Ovary (tissue), 9 donors: ENCODE measurements around the gene CPN2. TPM values are rescaled to one million over a fixed set of nuclear protein-coding genes. Genes with fewer than 3 reads are reported as not detected.

ENCODE experiments used
- DNase-seq, 5 donors: peaks; one replicate each; pipeline ENCODE4 v3.0.0-alpha.2; 2019 to 2020
- H3K27ac ChIP-seq, 2 donors: fragments of 200-600 bp; one replicate each; pipeline versions ENCODE4 v1.5.1 to v1.8.0; 2019 to 2022
- H3K27me3 ChIP-seq: fragments of 200-600 bp; one replicate; pipeline ENCODE4 v1.8.0; 2022
- H3K36me3 ChIP-seq: fragments of 200-600 bp; sonication (generic); one replicate; pipeline ENCODE4 v1.5.1; 2019
- H3K4me1 ChIP-seq: one replicate; pipeline ENCODE4 v1.8.1; 2013; ENCODE audit warnings: mild to moderate bottlenecking, moderate library complexity; ENCODE audit not compliant: insufficient read depth
- H3K4me3 ChIP-seq: fragments of 200-600 bp; sonication (generic); one replicate; pipeline ENCODE4 v1.5.1; 2017
- H3K9me3 ChIP-seq, 2 donors: fragments of 200-600 bp in 1 of 2; sonication (generic) in 1 of 2; one replicate each; pipeline versions ENCODE4 v1.5.1 to v1.8.1; 2013 to 2019; ENCODE audit warnings: mild to moderate bottlenecking in 1 of 2, moderate library complexity in 1 of 2
- CTCF ChIP-seq, 3 donors: fragments of 450-650 bp in 2 of 3; fragments of 200-600 bp in 1 of 3; IDR thresholded peaks; one replicate each; pipeline versions ENCODE4 v1.5.1 to v1.8.0; 2016 to 2022; ENCODE audit warnings: antibody characterized with exemption in 3 of 3, mild to moderate bottlenecking in 1 of 3
- EP300 ChIP-seq: sonication (generic); formaldehyde crosslinking; IDR thresholded peaks from one replicate; pipeline ENCODE4 v1.6.1; 2017; ENCODE audit warnings: antibody characterized with exemption
- POLR2A ChIP-seq: fragments of 450-650 bp; IDR thresholded peaks from one replicate; pipeline ENCODE4 v1.6.1; 2017; ENCODE audit warnings: antibody characterized with exemption, mild to moderate bottlenecking, moderate library complexity
- WGBS, 3 donors: extraction: QIAGEN DNeasy Blood & Tissue Kit in 1 of 3; methylation state at CpG; one replicate each; pipeline versions ENCODE4 v1.1.5 to v1.1.7; 2013 to 2017; 5-methylcytosine and 5-hydroxymethylcytosine counted together
- intact Hi-C, 4 donors: fragments of 100-400 bp; cut with DNase I; formaldehyde crosslinking; loops; one replicate each; pipeline versions ENCODE4 v1.11.0 to v1.15.1; 2022 to 2023
- polyA plus RNA-seq, 2 donors: library from polyadenylated mRNA; stranded (reverse); fragments of 200-250 nt in 1 of 2; fragments of 350-450 nt in 1 of 2; fragmentation: Illumina TruSeq in 1 of 2; extraction: RNeasy Lipid Tissue Mini Kit (QIAGEN cat#74804) in 1 of 2; gene quantifications; one replicate each; pipeline ENCODE4 v1.2.3, GENCODE V29; 2013 to 2014
- total RNA-seq, 7 donors: library from RNA; depleted of rRNA in 2 of 7; stranded (reverse); fragments of >200 nt in 2 of 7; fragmentation: NEBNext Ultra II Directional in 3 of 7; extraction: Animal tissue kit (Norgen Biotek cat#: 25700) in 3 of 7; gene quantifications; one replicate each; pipeline versions ENCODE4 v1.1.0 to v1.2.4, GENCODE V29; 2016 to 2023
- donor health status: DM: no; HTN: no; CAD: no; lungs with moderate emphysema.
- donor health status: DM: no; HTN: no; CAD: no.
- donor health status: Bipolar disorder and iron deficiency.
- donor health status: DM: yes; HTN: yes; CAD: no.
- donor health status: DM: no; HTN: no; CAD: no.
- donor health status: DM: yes; HTN: yes; CAD: no.

Gene CPN2
- total and polyA plus RNA-seq, 9 donors, result 0.18 to 1.6 TPM; not detected in 7

GRCh38 chr3:194367992-194368841 is 17.1 kb upstream of the CPN2 start:
- Histone ChIP-seq H3K36me3 (no peaks in the 10 kb centered on the region), H3K27me3 (no peaks in the 10 kb centered on the region), H3K27ac (no peak overlapping the region), H3K4me1 (peaks cover 3% of the 10 kb centered on the region), H3K9me3 (no peaks in the 10 kb centered on the region), H3K4me3 (no peak overlapping the region)
- WGBS, 3 donors, result 53 to 71% (median 59%) methylated on average over 18 of the region's 18 CpGs
- DNase-seq, result no peak
- intact Hi-C loops, result no loop called here
- TF ChIP-seq EP300, result no peak
- TF ChIP-seq CTCF (IDR thresholded peaks at IDR 0.05), result no peak
- no peak for TF ChIP-seq POLR2A

- intact Hi-C loops, result no loop called here
- 82 to 94% (median 88%) methylated on average over 12 of the region's 12 CpGs for WGBS, 3 donors
- TF ChIP-seq EP300 (no peak), POLR2A (no peak), CTCF (IDR thresholded peaks at IDR 0.05) (no peak)
- H3K4me3 ChIP-seq, result no peak overlapping the region
- peaks cover 3% of the 10 kb centered on the region for H3K4me1 ChIP-seq
- H3K27ac ChIP-seq, result no peak overlapping the region
- no peak for DNase-seq
- H3K27me3 ChIP-seq, result no peaks in the 10 kb centered on the region
- H3K9me3 ChIP-seq, result no peaks in the 10 kb centered on the region
- no peaks in the 10 kb centered on the region for H3K36me3 ChIP-seq
Measured at GRCh38 chr3:194365978-194366490, 14.9 kb upstream of the CPN2 start.

- DNase-seq, result no peak
- intact Hi-C loops, result no loop called here
- Histone ChIP-seq H3K9me3 (no peaks in the 10 kb centered on the region), H3K27ac (no peak overlapping the region), H3K4me3 (no peak overlapping the region), H3K27me3 (no peaks in the 10 kb centered on the region), H3K36me3 (no peaks in the 10 kb centered on the region), H3K4me1 (peaks cover 3% of the 10 kb centered on the region)
- TF ChIP-seq EP300, result no peak
- no peak for TF ChIP-seq CTCF (IDR thresholded peaks at IDR 0.05)
- TF ChIP-seq POLR2A, result no peak
- 88 to 96% (median 94%) methylated on average over 6 of the region's 6 CpGs for WGBS, 3 donors
Measured at GRCh38 chr3:194365526-194365925, 14.4 kb upstream of the CPN2 start.

GRCh38 chr3:194364652-194365434 is 13.7 kb upstream of the CPN2 start:
- Histone ChIP-seq H3K4me1 (peaks cover 3% of the 10 kb centered on the region), H3K27me3 (no peaks in the 10 kb centered on the region), H3K9me3 (no peaks in the 10 kb centered on the region), H3K27ac (no peak overlapping the region), H3K36me3 (no peaks in the 10 kb centered on the region), H3K4me3 (no peak overlapping the region)
- no peak for TF ChIP-seq CTCF (IDR thresholded peaks at IDR 0.05)
- TF ChIP-seq POLR2A, result no peak
- no peak for TF ChIP-seq EP300
- peak in 1 of 5 donors; percentile 65 for DNase-seq
- WGBS, 3 donors, result 48 to 72% (median 57%) methylated on average over 20 of the region's 20 CpGs
- intact Hi-C loops, result no loop called here
